ENCODE measurements around the gene NR1H3.

Gene NR1H3

DNA sequence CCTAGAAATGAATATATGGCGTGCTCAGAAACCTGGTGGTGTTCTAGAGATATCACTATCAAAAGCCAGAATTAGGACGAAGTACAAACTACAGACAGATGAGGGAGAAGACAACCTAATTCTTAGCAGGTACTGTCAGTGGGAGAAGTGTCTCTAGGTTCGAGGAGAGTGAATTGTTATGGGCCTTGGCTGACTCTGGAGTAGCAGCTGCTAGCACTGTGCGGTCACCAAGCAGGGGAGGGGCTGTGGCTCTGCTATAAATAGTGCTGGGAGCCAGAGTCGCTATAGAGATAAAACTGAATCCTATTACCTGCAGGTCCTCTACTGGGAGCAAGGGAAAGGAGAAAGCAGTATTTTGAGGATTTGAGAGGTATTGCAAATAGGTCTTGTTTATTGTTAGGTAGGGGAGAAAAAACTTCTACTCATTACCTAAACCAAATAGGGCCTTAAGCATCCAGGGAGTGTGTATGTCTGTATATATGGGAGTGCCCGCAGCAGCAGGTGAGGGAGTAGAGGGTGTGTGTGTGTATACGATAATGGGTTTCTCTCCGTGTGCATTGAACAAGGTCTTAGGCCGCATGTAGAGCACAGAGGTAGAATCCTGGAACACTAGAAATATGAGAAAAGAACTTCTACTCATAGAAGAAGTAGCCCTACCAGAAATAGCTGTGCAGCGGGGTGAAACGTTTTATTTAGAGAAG lies 14.3 kb downstream of the NR1H3 start:
- Mint-ChIP-seq H3K9me3 (no peaks in the 10 kb centered on the region), H3K4me3 (peak overlapping the region; percentile 38), H3K27me3 (no peaks in the 10 kb centered on the region), H3K36me3 (peaks cover 20% of the 10 kb centered on the region), H3K4me1 (peaks cover 43% of the 10 kb centered on the region), H3K27ac (no peak overlapping the region)
- no peak for ATAC-seq

DNA sequence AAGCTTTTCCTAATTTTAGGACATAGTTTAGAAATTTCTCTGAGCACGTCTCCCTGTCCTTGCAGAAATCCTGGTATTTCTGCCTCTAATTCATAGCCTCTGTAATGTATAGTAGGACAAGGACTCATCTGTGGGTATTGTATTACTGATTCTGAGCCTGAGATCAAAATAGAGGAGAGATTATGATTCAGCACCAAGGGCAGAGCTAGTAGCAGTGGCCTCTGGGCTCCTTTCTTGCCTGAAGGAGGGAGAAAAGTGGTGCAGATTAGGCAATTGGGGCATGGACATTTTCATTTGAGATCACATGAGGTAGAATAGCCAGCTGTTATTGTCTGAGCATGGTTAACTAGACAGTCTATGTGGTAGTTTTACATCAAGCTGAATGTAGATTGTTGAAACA lies 14.9 kb downstream of the NR1H3 start:
- no peak for ATAC-seq

DNA sequence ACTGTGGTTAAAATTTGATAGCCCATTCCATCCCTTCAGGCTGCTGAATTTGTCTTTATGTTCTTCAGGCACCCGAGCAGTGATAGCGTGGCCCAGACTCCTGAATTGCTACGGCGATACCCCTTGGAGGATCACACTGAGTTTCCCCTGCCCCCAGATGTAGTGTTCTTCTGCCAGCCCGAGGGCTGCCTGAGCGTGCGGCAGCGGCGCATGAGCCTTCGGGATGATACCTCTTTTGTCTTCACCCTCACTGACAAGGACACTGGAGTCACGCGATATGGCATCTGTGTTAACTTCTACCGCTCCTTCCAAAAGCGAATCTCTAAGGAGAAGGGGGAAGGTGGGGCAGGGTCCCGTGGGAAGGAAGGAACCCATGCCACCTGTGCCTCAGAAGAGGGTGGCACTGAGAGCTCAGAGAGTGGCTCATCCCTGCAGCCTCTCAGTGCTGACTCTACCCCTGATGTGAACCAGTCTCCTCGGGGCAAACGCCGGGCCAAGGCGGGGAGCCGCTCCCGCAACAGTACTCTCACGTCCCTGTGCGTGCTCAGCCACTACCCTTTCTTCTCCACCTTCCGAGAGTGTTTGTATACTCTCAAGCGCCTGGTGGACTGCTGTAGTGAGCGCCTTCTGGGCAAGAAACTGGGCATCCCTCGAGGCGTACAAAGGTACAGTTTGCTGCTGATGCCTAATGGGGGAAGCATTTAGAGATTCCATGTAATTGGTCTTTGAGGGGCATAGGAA lies 16.9 kb downstream of the NR1H3 start:
- H3K36me3 Mint-ChIP-seq, result peaks cover 28% of the 10 kb centered on the region

More for the DNA sequence above, 14.9 kb downstream of the NR1H3 start:
- peaks cover 43% of the 10 kb centered on the region for H3K4me1 Mint-ChIP-seq
- H3K4me3 Mint-ChIP-seq, result no peak overlapping the region
- H3K27ac Mint-ChIP-seq, result no peak overlapping the region
- H3K36me3 Mint-ChIP-seq, result peaks cover 20% of the 10 kb centered on the region
- no peaks in the 10 kb centered on the region for H3K27me3 Mint-ChIP-seq
- H3K9me3 Mint-ChIP-seq, result no peaks in the 10 kb centered on the region

DNA sequence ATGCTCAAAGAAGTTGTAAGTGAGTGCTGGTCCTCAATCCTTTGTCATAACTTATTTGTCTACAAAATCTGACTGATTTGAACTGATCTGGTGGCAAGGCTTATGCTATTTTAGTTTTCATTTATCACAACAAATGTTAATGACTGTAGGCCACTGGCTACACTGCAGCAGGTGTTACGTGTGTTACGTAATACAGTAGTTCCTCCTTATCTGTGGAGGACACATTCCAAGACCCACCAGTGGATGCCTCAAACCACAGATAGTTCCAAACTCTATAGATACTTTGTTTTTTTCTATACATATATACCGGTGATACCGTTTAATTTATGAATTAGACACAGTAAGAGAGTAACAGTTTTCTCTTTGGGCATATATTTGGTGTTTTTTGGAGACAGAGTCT lies 19.1 kb downstream of the NR1H3 start:
- Mint-ChIP-seq H3K9me3 (no peaks in the 10 kb centered on the region), H3K4me1 (peaks cover 17% of the 10 kb centered on the region), H3K36me3 (peaks cover 41% of the 10 kb centered on the region), H3K27ac (no peak overlapping the region), H3K27me3 (no peaks in the 10 kb centered on the region), H3K4me3 (no peak overlapping the region)
- ATAC-seq, result no peak

More for the DNA sequence above, 16.9 kb downstream of the NR1H3 start:
- Mint-ChIP-seq H3K4me1 (peaks cover 30% of the 10 kb centered on the region), H3K9me3 (no peaks in the 10 kb centered on the region), H3K27ac (no peak overlapping the region), H3K4me3 (no peak overlapping the region), H3K27me3 (no peaks in the 10 kb centered on the region)
- no peak for ATAC-seq

DNA sequence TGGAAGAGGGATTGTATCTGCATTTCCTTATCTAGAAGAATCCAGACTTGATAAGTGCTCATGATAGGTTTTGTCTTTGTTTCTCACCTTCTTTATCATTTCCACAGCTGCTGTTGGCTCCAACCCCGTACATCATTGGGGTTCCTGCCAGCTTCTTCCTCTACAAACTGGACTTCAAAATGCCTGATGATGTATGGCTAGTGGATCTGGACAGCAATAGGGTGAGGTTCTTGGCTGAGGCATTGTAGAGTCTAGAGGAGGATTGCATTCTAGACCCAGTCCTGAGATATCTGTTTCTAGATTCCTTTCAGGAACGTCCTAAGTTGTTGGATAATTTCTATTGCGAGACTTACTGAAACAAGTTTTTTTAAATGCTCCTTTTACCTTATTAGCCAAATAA lies 20.3 kb downstream of the NR1H3 start:
- Mint-ChIP-seq H3K9me3 (no peaks in the 10 kb centered on the region), H3K36me3 (peaks cover 48% of the 10 kb centered on the region), H3K4me3 (no peak overlapping the region), H3K27me3 (no peaks in the 10 kb centered on the region), H3K27ac (no peak overlapping the region), H3K4me1 (peaks cover 6% of the 10 kb centered on the region)
- no peak for ATAC-seq

DNA sequence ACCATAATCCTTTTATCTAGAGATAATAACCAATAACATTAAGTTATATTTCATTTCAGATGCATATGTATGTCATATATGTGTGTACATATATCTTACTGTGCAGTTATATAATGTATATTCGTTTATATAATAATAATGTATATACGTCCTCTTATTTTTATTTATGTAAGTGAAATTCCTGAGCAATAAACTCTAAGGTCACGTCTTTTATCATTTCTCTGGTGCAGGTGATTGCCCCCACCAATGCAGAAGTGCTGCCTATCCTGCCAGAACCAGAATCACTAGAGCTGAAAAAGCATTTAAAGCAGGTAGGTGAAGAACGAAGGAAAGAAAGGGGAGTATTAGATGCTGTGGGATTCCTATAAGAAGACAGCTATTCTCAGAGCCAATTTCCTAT lies 21.0 kb downstream of the NR1H3 start:
- H3K4me1 Mint-ChIP-seq, result peaks cover 6% of the 10 kb centered on the region
- H3K36me3 Mint-ChIP-seq, result peaks cover 50% of the 10 kb centered on the region
- no peak overlapping the region for H3K27ac Mint-ChIP-seq
- no peaks in the 10 kb centered on the region for H3K9me3 Mint-ChIP-seq
- ATAC-seq, result no peak
- H3K4me3 Mint-ChIP-seq, result no peak overlapping the region
- H3K27me3 Mint-ChIP-seq, result no peaks in the 10 kb centered on the region

DNA sequence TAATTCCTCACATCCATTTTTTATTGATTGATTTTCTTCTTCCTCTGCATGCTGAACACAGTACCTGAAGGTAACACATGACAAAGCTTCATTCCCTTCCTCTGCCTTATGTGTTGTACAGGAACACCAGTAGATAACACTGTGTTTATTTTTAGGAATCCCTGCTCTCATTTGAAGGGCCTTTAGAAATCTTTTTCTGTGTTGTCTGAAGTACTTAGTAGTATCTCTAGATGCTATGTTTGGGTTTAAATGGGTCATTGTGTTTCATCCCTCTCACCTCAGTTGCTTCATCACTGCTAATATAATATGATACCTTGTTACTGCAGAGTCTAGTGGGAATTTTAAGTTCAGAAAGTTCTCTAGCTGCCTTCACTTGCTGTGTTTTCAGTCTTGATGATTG lies 22.3 kb downstream of the NR1H3 start:
- Mint-ChIP-seq H3K27me3 (no peaks in the 10 kb centered on the region), H3K9me3 (no peaks in the 10 kb centered on the region)

DNA sequence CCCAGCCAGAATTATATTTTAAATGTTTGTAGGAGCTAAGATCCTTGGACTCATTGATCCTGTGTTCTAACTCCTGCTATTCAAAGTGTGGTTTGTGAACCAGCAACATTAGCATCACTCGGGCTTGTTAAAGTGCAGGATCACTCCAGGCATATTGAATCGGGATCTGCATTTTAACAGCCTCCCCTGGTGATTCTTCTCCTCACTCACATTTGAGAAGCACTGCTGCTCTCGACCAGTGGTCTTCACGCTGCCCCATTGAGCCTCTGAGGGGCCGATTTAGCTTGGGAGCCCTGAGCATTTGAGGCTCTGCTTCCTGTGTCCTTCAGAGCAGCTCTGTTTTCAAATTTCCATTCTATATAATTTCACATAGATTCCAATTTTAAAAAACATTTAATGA lies 23.1 kb downstream of the NR1H3 start:
- Mint-ChIP-seq H3K9me3 (no peaks in the 10 kb centered on the region), H3K4me1 (no peaks in the 10 kb centered on the region), H3K4me3 (no peak overlapping the region), H3K27ac (no peak overlapping the region), H3K36me3 (peaks cover 58% of the 10 kb centered on the region), H3K27me3 (no peaks in the 10 kb centered on the region)
- ATAC-seq, result no peak

More for the DNA sequence above, 22.3 kb downstream of the NR1H3 start:
- Mint-ChIP-seq H3K27ac (no peak overlapping the region), H3K4me1 (no peaks in the 10 kb centered on the region), H3K4me3 (no peak overlapping the region), H3K36me3 (peaks cover 54% of the 10 kb centered on the region)
- ATAC-seq, result no peak

DNA sequence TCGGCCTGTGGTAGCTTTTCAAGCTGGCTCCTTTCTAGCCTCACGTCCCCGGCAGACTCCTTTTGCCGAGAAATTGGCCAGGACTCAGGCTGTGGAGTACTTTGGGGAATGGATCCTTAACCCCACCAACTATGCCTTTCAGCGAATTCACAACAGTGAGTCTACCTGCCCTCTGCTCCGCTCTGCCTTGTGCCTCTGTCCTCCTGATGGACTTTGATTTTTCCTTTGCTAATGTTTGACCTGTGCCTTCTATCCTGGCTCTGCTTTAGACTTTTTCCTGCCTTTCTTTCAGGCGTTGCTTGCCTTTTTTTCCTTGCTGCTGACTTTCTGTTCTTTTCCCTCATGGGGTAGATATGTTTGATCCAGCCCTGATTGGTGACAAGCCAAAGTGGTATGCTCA lies 24.7 kb downstream of the NR1H3 start:
- H3K27ac Mint-ChIP-seq, result no peak overlapping the region
- H3K4me3 Mint-ChIP-seq, result no peak overlapping the region
- no peaks in the 10 kb centered on the region for H3K4me1 Mint-ChIP-seq
- peaks cover 59% of the 10 kb centered on the region for H3K36me3 Mint-ChIP-seq
- H3K27me3 Mint-ChIP-seq, result no peaks in the 10 kb centered on the region
- no peaks in the 10 kb centered on the region for H3K9me3 Mint-ChIP-seq
- ATAC-seq, result no peak

DNA sequence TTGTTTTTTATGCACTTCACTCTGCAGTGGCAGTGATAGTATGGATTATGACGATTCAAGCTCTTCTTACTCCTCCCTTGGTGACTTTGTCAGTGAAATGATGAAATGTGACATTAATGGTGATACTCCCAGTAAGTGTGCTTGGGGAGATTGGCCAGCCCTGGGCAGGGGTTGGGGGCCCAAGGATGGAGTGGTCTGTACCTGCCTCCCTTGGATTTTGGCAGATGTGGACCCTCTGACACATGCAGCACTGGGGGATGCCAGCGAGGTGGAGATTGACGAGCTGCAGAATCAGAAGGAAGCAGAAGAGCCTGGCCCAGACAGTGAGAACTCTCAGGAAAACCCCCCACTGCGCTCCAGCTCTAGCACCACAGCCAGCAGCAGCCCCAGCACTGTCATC lies 26.4 kb downstream of the NR1H3 start:
- Mint-ChIP-seq H3K27ac (no peak overlapping the region), H3K4me3 (no peak overlapping the region), H3K4me1 (no peaks in the 10 kb centered on the region), H3K9me3 (no peaks in the 10 kb centered on the region), H3K36me3 (peaks cover 70% of the 10 kb centered on the region), H3K27me3 (no peaks in the 10 kb centered on the region)
- ATAC-seq, result no peak

DNA sequence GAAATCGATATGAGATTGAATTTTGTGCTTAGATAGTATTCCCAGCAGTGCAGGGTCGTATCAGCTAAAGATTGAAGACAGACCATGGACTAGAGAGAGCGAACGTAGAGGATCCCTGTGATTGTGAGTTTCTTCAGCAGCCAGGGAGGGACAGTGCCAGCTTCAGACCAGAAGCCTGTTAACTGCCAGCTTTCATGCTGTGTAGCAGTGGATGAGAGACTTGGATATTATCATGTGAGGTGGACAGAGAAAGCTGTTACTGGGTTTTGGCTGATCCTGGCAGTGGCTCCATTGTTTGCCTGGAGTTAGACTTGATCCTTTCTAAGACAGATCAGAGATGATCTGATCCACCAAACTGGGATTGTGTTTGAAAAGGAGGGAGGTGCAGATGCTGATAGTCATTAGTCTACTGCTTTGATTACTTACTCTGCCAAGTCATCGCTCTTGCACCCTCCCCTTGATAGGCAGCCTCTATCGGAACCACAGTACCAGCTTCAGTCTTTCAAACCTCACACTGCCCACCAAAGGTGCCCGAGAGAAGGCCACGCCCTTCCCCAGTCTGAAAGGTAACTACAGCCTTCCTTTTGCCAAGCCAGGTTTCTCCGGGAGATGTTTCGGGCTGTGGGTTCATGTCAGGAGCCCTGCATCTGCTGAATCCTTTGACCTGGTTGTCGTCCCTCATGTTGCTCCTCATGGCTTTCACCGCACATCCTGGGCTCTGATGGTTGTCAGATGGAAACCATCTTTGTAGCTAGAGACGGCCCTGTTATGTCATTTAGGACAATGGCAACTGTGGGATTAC lies 28.4 kb downstream of the NR1H3 start:
- no peak overlapping the region for H3K4me3 Mint-ChIP-seq
- H3K36me3 Mint-ChIP-seq, result peaks cover 72% of the 10 kb centered on the region
- no peaks in the 10 kb centered on the region for H3K4me1 Mint-ChIP-seq
- ATAC-seq, result no peak
- H3K27me3 Mint-ChIP-seq, result no peaks in the 10 kb centered on the region
- H3K27ac Mint-ChIP-seq, result no peak overlapping the region
- no peaks in the 10 kb centered on the region for H3K9me3 Mint-ChIP-seq

DNA sequence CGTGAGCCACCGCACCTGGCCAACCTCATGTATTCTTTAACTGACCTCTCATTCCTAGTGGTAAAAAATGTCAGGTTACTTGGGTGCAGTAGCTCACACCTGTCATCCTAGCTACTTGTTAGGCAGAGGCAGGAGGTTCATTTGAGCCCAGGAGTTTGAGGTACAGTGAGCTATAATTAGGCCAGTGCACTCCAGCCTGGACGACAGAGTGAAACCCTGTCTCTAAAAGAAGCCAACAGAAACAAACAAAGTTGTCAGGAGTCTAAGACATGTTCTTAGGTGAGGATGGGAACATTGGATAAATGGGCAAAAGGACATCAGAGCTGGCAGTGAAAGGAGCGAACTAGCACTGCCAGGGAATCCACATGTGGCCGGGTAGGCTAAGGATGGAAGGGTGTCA lies 30.3 kb downstream of the NR1H3 start:
- Mint-ChIP-seq H3K4me1 (no peaks in the 10 kb centered on the region), H3K36me3 (peaks cover 83% of the 10 kb centered on the region), H3K9me3 (no peaks in the 10 kb centered on the region), H3K27me3 (no peaks in the 10 kb centered on the region), H3K27ac (no peak overlapping the region), H3K4me3 (no peak overlapping the region)
- ATAC-seq, result no peak

DNA sequence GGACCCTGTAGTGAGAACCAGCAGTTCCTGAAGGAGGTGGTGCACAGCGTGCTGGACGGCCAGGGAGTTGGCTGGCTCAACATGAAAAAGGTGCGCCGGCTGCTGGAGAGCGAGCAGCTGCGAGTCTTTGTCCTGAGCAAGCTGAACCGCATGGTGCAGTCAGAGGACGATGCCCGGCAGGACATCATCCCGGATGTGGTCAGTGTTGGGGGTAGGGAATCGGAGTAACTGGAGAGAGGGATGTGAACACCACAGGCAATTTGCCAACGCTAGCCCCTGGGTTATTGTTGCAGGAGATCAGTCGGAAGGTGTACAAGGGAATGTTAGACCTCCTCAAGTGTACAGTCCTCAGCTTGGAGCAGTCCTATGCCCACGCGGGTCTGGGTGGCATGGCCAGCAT lies 32.1 kb downstream of the NR1H3 start:
- Mint-ChIP-seq H3K27ac (no peak overlapping the region), H3K27me3 (no peaks in the 10 kb centered on the region), H3K4me1 (no peaks in the 10 kb centered on the region), H3K4me3 (no peak overlapping the region), H3K36me3 (peaks cover 78% of the 10 kb centered on the region), H3K9me3 (no peaks in the 10 kb centered on the region)
- ATAC-seq, result no peak

DNA sequence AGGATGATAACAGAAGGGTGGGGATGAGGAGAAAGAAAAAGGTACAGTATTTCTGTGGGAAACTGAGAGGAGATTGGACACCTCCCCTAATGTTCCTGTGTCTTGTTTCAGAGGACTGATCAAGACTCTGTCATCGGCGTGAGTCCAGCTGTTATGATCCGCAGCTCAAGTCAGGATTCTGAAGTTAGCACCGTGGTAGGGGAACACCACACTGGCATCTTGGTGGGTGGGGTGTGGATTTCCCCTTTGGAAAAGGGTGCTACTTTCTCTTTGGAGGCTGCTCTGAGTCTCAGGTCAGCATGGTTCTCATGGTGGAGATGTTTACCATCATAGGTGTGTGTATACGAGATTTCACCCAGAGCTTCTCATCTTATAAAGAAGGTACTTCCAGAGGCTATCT lies 37.6 kb downstream of the NR1H3 start:
- peaks cover 81% of the 10 kb centered on the region for H3K36me3 Mint-ChIP-seq
- H3K4me3 Mint-ChIP-seq, result no peak overlapping the region
- H3K27me3 Mint-ChIP-seq, result no peaks in the 10 kb centered on the region
- no peak for ATAC-seq
- no peak overlapping the region for H3K27ac Mint-ChIP-seq
- H3K9me3 Mint-ChIP-seq, result no peaks in the 10 kb centered on the region
- no peaks in the 10 kb centered on the region for H3K4me1 Mint-ChIP-seq

DNA sequence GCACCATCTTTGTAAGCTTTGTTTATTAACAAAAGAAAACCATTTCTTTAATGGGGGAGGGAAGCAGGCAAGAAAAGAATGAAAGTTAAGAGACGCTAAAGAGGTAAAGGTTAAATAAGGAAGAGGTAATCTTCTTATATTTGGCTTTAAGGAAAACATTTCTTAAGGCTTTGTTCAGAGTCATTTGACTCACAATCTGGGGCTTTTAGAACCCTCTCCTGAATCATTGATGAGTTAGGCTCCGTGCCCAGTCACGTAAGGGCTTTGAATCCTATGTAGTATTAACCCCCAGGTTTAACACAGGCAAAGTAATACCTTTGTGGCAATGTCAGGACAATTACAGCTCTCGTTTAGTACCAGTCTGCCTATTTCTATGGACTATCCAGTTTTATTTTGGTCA lies 38.2 kb downstream of the NR1H3 start:
- Mint-ChIP-seq H3K27ac (no peak overlapping the region), H3K4me1 (no peaks in the 10 kb centered on the region), H3K4me3 (no peak overlapping the region), H3K27me3 (no peaks in the 10 kb centered on the region), H3K9me3 (no peaks in the 10 kb centered on the region), H3K36me3 (peaks cover 81% of the 10 kb centered on the region)
- ATAC-seq, result no peak
